ENCODE measurements around the gene MUC4. TPM values are rescaled to one million over a fixed set of nuclear protein-coding genes. Genes with fewer than 3 reads are reported as not detected.
"Not testable (repeated sequence)": the region's sequence is repeated elsewhere in the genome, so short reads cannot be mapped to it uniquely, and the experiment has no call there.

MUC4 gene
- total RNA-seq, 1 experiment from 2014 or later, result 0.20 TPM

- DNase-seq (ENCODE audit: low read depth), result no peak
- in situ Hi-C loops (cut with HindIII; ENCODE audit: low pct_unique_long_range_greater_than_20kb, low sequenced_read_pairs), result no loop called here
Measured at GRCh38 chr3:195838714-195839113, 27.0 kb upstream of the MUC4 start.

- in situ Hi-C loops (cut with HindIII; ENCODE audit: low pct_unique_long_range_greater_than_20kb, low sequenced_read_pairs), result no loop called here
- no peak for DNase-seq (ENCODE audit: low read depth)
Measured at GRCh38 chr3:195836476-195837135, 24.9 kb upstream of the MUC4 start.

DNA sequence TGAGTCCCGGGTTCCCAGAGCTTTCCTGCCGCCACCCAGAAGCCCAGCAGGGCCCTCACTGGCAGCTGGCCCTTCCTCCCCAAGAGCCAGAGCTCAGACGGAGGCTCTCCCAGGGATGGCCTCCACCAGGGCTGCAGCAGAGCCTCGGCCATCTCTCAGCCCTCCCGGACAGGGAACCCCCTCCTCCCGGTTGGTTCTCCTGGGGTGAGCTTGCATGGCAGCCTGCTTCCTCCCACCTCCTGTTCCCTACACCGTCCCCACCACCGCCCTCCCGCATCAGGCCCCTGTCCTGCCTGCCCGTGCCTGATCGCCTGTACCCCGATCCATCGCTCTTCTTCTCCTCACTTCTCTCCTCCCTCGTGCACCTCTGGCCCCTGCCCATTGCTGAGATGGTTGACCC, 24.1 kb upstream of the MUC4 start:
- DNase-seq (ENCODE audit: low read depth), result no peak
- in situ Hi-C loops (cut with HindIII; ENCODE audit: low pct_unique_long_range_greater_than_20kb, low sequenced_read_pairs), result no loop called here

GRCh38 chr3:195834675-195835583, 23.2 kb upstream of the MUC4 start:
- no peak for DNase-seq (ENCODE audit: low read depth)
- in situ Hi-C loops (cut with HindIII; ENCODE audit: low pct_unique_long_range_greater_than_20kb, low sequenced_read_pairs), result no loop called here

- in situ Hi-C loops (cut with HindIII; ENCODE audit: low pct_unique_long_range_greater_than_20kb, low sequenced_read_pairs), result no loop called here
Measured at GRCh38 chr3:195829897-195830254, 18.1 kb upstream of the MUC4 start.

GRCh38 chr3:195828762-195829161, 17.0 kb upstream of the MUC4 start:
- in situ Hi-C loops (cut with HindIII; ENCODE audit: low pct_unique_long_range_greater_than_20kb, low sequenced_read_pairs), result no loop called here
- DNase-seq (ENCODE audit: low read depth), result no peak

More at GRCh38 chr3:195829897-195830254, 18.1 kb upstream of the MUC4 start:
- no peak for DNase-seq (ENCODE audit: low read depth)

- DNase-seq (ENCODE audit: low read depth), result no peak
- in situ Hi-C loops (cut with HindIII; ENCODE audit: low pct_unique_long_range_greater_than_20kb, low sequenced_read_pairs), result no loop called here
Measured at GRCh38 chr3:195825857-195826804, 14.4 kb upstream of the MUC4 start.

DNA sequence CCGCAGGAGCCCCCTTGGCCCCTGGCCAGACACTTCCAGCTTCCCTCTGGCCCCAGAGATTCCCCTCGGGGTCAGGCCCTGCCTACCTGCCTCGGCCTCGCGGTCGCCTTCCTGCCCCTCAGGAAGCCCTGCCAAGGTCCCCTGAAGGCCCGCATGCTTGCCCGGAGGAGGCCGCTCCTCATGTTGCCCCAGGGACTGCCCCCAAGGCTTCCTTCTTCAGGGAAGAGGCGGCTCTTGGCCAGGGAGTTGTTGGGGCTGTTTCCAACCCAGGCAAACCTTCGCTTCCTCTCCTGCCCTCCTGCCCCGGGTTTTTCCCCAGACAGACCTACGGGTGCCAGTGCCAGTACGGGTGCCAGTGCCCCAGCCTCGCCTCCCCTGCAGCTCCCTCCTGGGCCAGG, 13.5 kb upstream of the MUC4 start:
- in situ Hi-C loops (cut with HindIII; ENCODE audit: low pct_unique_long_range_greater_than_20kb, low sequenced_read_pairs), result no loop called here
- DNase-seq (ENCODE audit: low read depth), result no peak

DNA sequence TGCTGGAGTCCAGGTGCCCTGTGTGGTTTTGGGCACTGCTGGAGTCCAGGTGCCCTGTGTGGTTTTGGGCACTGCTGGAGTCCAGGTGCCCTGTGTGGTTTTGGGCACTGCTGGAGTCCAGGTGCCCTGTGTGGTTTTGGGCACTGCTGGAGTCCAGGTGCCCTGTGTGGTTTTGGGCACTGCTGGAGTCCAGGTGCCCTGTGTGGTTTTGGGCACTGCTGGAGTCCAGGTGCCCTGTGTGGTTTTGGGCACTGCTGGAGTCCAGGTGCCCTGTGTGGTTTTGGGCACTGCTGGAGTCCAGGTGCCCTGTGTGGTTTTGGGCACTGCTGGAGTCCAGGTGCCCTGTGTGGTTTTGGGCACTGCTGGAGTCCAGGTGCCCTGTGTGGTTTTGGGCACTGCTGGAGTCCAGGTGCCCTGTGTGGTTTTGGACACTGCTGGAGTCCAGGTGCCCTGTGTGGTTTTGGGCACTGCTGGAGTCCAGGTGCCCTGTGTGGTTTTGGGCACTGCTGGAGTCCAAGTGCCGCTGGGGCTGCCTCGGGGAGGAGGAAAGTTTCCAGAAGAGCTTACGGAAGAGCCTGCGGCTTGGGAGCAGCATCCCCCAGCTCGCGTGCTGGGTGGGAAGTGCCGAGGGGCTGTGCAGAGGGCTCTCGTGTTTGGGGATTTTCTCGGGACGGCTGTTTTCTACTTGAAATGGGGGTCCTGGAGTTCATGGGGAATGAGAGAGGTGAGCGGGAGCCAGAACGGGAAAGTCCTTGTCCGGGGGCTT, 12.9 kb upstream of the MUC4 start:
- in situ Hi-C loops (cut with HindIII; ENCODE audit: low pct_unique_long_range_greater_than_20kb, low sequenced_read_pairs); DNase-seq (ENCODE audit: low read depth): not testable (repeated sequence)

DNA sequence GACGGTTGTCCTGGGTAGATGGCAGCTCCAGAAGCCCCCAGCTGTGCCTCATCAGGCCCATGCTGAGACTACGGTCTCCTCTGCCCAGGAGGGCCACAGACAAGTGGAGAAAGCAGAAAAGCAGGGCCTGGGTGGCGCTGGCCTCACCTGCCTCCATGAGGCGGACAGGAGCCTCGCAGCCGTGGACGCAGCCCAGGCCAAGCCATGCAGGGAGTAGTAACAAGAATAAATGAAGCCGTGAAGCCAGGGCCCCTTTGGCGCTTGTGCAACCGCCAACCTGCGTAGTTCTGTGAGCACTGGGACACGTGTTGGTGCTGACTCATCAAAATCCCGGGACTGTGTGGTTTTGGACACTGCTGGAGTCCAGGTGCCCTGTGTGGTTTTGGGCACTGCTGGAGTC, 12.3 kb upstream of the MUC4 start:
- no peak for DNase-seq (ENCODE audit: low read depth)

GRCh38 chr3:195823280-195823679, 11.6 kb upstream of the MUC4 start:
- no peak for DNase-seq (ENCODE audit: low read depth)
- in situ Hi-C loops (cut with HindIII; ENCODE audit: low pct_unique_long_range_greater_than_20kb, low sequenced_read_pairs), result no loop called here

More for the DNA sequence above, 12.3 kb upstream of the MUC4 start:
- in situ Hi-C loops (cut with HindIII; ENCODE audit: low pct_unique_long_range_greater_than_20kb, low sequenced_read_pairs), result no loop called here

GRCh38 chr3:195822131-195822696, 10.5 kb upstream of the MUC4 start:
- in situ Hi-C loops (cut with HindIII; ENCODE audit: low pct_unique_long_range_greater_than_20kb, low sequenced_read_pairs), result no loop called here
- no peak for DNase-seq (ENCODE audit: low read depth)

GRCh38 chr3:195821403-195822130, 9.8 kb upstream of the MUC4 start:
- in situ Hi-C loops (cut with HindIII; ENCODE audit: low pct_unique_long_range_greater_than_20kb, low sequenced_read_pairs), result no loop called here
- DNase-seq (ENCODE audit: low read depth), result no peak

DNA sequence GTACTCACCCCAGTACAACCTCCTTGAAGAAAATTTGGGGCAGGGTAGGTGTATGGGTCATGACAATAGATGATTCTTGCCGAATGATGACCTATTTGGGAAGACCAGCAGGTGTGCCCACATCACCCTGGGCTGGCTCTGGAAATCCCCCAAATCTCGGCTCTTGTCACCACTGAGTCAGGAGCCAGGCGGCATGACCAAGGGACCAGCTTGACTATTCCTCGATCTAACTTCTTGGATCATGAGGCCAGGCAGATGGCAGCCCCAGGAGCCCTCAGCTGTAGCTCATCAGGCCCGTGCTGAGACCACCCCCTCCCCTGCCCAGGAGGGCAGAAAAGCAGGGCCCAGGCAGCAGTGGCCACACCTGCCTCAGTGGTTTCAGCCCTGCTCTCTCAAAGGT, 9.2 kb upstream of the MUC4 start:
- DNase-seq (ENCODE audit: low read depth), result no peak
- in situ Hi-C loops (cut with HindIII; ENCODE audit: low pct_unique_long_range_greater_than_20kb, low sequenced_read_pairs), result no loop called here

GRCh38 chr3:195820186-195820585, 8.5 kb upstream of the MUC4 start:
- in situ Hi-C loops (cut with HindIII; ENCODE audit: low pct_unique_long_range_greater_than_20kb, low sequenced_read_pairs), result no loop called here
- no peak for DNase-seq (ENCODE audit: low read depth)

DNA sequence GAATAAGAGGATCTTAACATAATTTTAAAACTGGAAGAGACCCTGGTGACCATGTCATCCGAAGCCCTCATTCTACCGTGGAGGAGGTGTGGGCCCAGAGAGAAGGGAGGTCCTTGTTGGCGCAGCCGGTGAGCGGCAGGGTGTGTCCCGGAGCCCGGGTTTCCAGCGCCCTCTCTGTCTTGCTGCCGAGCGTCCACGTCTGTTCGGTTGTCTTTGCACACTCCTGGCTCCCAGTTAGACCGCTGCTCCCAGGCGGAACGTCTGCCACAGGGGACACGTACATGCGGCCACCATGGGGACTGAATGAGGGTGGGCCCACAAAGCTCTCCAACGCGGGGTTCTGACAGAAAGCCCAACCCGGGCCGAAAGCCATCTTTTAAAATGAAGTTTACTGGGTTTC, 6.6 kb upstream of the MUC4 start:
- no peak for DNase-seq (ENCODE audit: low read depth)
- in situ Hi-C loops (cut with HindIII; ENCODE audit: low pct_unique_long_range_greater_than_20kb, low sequenced_read_pairs), result no loop called here

GRCh38 chr3:195817578-195818135, 5.9 kb upstream of the MUC4 start:
- DNase-seq (ENCODE audit: low read depth), result no peak
- in situ Hi-C loops (cut with HindIII; ENCODE audit: low pct_unique_long_range_greater_than_20kb, low sequenced_read_pairs), result no loop called here

All from Caki2 (cell line).